KMS-11 (cell line): ENCODE data around the gene TCF4.

Experiments used
- H2AFZ ChIP-seq: fragments of 200-600 bp; sonication (generic); 2 replicates; pipeline ENCODE4 v1.6.1; 2016; ENCODE audit warnings: antibody characterized with exemption, mixed run types, low read depth
- H3K27ac ChIP-seq: fragments of 200-600 bp; sonication (generic); 2 replicates; pipeline ENCODE4 v1.6.1; 2016; ENCODE audit warnings: mild to moderate bottlenecking, mixed run types
- H3K27me3 ChIP-seq: fragments of 200-600 bp; sonication (generic); 2 replicates; pipeline ENCODE4 v1.6.1; 2017; ENCODE audit warnings: mild to moderate bottlenecking, low read depth, mixed run types, moderate library complexity; ENCODE audit not compliant: insufficient read depth
- H3K36me3 ChIP-seq: fragments of 200-600 bp; sonication (generic); 2 replicates; pipeline ENCODE4 v1.6.1; 2017; ENCODE audit warnings: mild to moderate bottlenecking, mixed run types; ENCODE audit not compliant: insufficient read depth
- H3K4me1 ChIP-seq: fragments of 200-600 bp; sonication (generic); 2 replicates; pipeline ENCODE4 v1.6.1; 2016; ENCODE audit warnings: mild to moderate bottlenecking, low read depth, mixed run types; ENCODE audit not compliant: poor library complexity, severe bottlenecking
- H3K4me2 ChIP-seq: fragments of 200-600 bp; sonication (generic); 2 replicates; pipeline ENCODE4 v1.7.0; 2016; ENCODE audit warnings: mild to moderate bottlenecking, mixed run types
- H3K4me3 ChIP-seq: fragments of 200-600 bp; sonication (generic); IDR thresholded peaks from 2 replicates; pipeline ENCODE4 v1.6.1; 2017; ENCODE audit warnings: low read depth, low read length, mixed read lengths; ENCODE audit not compliant: insufficient read depth
- H3K79me2 ChIP-seq: fragments of 200-600 bp; sonication (generic); 2 replicates; pipeline ENCODE4 v1.6.1; 2016; ENCODE audit warnings: low read depth, mixed run types; ENCODE audit not compliant: insufficient read depth
- H3K9ac ChIP-seq: fragments of 200-600 bp; sonication (generic); 2 replicates; pipeline ENCODE4 v1.6.1; 2016; ENCODE audit warnings: mild to moderate bottlenecking, mixed run types
- H4K20me1 ChIP-seq: fragments of 200-600 bp; sonication (generic); 2 replicates; pipeline ENCODE4 v1.6.1; 2016; ENCODE audit warnings: mild to moderate bottlenecking, mixed run types; ENCODE audit not compliant: insufficient read depth
- TF ChIP-seq, protein P1 (sequence below): fragments of 200-600 bp; sonication (generic); conservative IDR thresholded peaks from 2 replicates; pipeline ENCODE4 v1.6.1; 2017; ENCODE audit warnings: low read depth, mild to moderate bottlenecking, antibody characterized with exemption, low read length, moderate library complexity, mixed read lengths

TCF4 gene

DNA sequence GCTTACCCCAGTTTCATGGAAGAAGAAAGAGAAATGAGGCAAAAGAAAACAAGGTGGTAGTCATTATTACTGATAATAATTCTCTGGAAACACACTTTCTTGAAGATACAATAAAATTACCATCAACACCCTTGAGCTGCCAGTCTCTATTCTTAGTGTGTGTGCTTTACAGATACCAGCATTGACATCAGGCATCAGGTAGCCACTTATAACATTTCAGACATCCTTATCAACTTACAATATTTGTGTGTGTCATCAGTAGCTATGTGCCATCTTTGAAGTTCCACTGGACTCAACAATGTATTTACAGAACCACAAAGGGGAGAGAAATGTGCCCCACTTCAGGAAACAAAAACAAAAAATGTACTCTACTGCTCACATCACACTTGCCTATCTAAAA lies 62.1 kb downstream of the TCF4 start:
- Histone ChIP-seq H3K4me3 (no peak overlapping the region), H2AFZ (no peak overlapping the region), H4K20me1 (no peaks in the 10 kb centered on the region), H3K4me2 (no peak overlapping the region), H3K79me2 (no peaks in the 10 kb centered on the region), H3K27me3 (no peaks in the 10 kb centered on the region), H3K4me1 (no peaks in the 10 kb centered on the region), H3K9ac (no peak overlapping the region), H3K36me3 (no peaks in the 10 kb centered on the region), H3K27ac (no peak overlapping the region)
- TF ChIP-seq, protein P1, sequence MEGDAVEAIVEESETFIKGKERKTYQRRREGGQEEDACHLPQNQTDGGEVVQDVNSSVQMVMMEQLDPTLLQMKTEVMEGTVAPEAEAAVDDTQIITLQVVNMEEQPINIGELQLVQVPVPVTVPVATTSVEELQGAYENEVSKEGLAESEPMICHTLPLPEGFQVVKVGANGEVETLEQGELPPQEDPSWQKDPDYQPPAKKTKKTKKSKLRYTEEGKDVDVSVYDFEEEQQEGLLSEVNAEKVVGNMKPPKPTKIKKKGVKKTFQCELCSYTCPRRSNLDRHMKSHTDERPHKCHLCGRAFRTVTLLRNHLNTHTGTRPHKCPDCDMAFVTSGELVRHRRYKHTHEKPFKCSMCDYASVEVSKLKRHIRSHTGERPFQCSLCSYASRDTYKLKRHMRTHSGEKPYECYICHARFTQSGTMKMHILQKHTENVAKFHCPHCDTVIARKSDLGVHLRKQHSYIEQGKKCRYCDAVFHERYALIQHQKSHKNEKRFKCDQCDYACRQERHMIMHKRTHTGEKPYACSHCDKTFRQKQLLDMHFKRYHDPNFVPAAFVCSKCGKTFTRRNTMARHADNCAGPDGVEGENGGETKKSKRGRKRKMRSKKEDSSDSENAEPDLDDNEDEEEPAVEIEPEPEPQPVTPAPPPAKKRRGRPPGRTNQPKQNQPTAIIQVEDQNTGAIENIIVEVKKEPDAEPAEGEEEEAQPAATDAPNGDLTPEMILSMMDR = no peak

DNA sequence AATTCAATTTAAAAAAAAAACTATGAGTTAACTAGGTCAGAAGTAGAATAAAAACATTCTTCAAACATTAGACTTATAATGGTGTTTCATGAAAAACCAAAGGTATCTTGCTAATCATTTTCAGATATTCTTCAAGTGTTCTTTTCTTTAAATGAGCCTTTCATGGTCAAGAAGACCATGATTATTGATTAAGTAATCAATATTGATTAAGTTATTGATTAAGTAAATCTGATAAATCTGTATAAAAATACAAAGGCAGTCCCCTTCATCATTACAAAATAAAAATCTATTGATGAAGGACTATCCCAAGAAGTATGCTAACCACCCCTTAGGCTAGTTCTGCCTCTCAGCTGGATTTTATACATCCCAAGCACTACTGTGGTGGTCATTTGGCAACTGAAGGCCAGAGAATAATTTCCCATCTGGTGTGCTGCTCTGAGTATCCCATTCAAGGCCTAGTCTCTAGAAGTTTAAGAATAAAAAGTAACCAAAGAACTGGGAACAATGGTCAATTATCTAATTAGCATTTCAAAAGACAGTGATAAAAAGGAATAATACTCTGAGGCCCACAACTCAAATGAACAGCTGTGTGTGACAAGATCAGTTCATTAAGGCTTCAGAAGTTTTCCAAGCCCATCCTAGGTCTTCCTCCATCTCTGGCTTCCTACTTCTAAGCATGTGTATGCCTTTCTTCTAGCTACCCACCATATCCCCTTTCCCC lies 63.5 kb downstream of the TCF4 start:
- H3K27ac ChIP-seq = no peak overlapping the region
- no peaks in the 10 kb centered on the region for H4K20me1 ChIP-seq
- no peak overlapping the region for H3K4me2 ChIP-seq
- H3K9ac ChIP-seq = no peak overlapping the region
- H3K27me3 ChIP-seq = no peaks in the 10 kb centered on the region
- no peaks in the 10 kb centered on the region for H3K4me1 ChIP-seq
- TF ChIP-seq, protein P1 = no peak
- no peak overlapping the region for H3K4me3 ChIP-seq
- no peaks in the 10 kb centered on the region; the same call in 1 of the 2 replicates for H3K79me2 ChIP-seq
- H3K36me3 ChIP-seq = no peaks in the 10 kb centered on the region
- H2AFZ ChIP-seq = no peak overlapping the region

DNA sequence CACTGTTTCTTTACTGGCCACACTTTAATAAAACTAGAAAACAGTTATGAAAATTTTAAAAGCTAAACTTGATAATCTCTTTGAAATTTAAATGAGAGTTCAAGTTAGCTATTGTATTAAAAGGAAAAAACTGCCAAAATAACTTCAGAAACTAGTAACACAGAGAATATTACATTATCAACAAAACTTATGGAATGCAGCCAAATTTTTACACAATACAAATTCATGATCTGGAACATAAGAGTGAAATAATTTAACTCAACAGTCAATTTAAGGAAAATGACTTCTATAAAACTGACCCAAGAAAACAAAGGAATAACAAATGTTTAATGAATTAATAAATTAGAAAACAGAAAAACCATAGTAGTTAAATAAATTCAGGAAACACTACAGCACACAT lies 65.0 kb downstream of the TCF4 start:
- no peak overlapping the region for H3K27ac ChIP-seq
- no peak overlapping the region for H3K9ac ChIP-seq
- no peaks in the 10 kb centered on the region; the same call in 1 of the 2 replicates for H3K79me2 ChIP-seq
- H3K4me1 ChIP-seq = peaks cover 3% of the 10 kb centered on the region
- H3K4me2 ChIP-seq = no peak overlapping the region
- H3K4me3 ChIP-seq = no peak overlapping the region
- TF ChIP-seq, protein P1 = no peak
- no peaks in the 10 kb centered on the region for H3K36me3 ChIP-seq
- H2AFZ ChIP-seq = no peak overlapping the region
- no peaks in the 10 kb centered on the region for H3K27me3 ChIP-seq
- no peaks in the 10 kb centered on the region for H4K20me1 ChIP-seq

DNA sequence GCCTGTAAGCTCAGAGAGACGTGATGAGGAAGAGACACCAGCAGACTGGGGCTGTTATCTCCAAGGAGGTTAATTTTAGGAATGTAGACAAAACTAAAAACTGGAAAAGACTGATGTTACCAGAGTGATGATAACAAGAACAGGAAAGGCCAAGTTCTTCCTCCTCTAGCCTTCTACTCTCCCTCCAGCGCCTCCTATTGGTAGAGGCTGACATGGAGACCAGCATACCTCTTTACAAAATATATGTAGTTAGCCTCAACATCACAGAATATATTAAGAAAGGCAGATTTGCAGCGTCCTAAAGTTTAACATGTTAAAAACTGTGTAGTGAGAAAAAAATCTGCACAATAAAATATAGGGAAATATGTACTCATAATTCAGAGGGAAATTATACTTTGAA lies 66.0 kb downstream of the TCF4 start:
- H3K9ac ChIP-seq = no peak overlapping the region
- no peak overlapping the region for H3K4me2 ChIP-seq
- no peaks in the 10 kb centered on the region for H3K27me3 ChIP-seq
- H3K27ac ChIP-seq = no peak overlapping the region
- no peak overlapping the region for H3K4me3 ChIP-seq
- peaks cover 5% of the 10 kb centered on the region for H3K4me1 ChIP-seq
- H4K20me1 ChIP-seq = no peaks in the 10 kb centered on the region
- TF ChIP-seq, protein P1 = peak; percentile 50; the same call in 1 of the 2 replicates
- H2AFZ ChIP-seq = no peak overlapping the region
- H3K36me3 ChIP-seq = no peaks in the 10 kb centered on the region
- no peaks in the 10 kb centered on the region; the same call in 1 of the 2 replicates for H3K79me2 ChIP-seq
